ENCODE results near the gene COMMD1.
"Not testable (repeated sequence)": the region's sequence is repeated elsewhere in the genome, so short reads cannot be mapped to it uniquely, and the experiment has no call there.

COMMD1 gene

DNA sequence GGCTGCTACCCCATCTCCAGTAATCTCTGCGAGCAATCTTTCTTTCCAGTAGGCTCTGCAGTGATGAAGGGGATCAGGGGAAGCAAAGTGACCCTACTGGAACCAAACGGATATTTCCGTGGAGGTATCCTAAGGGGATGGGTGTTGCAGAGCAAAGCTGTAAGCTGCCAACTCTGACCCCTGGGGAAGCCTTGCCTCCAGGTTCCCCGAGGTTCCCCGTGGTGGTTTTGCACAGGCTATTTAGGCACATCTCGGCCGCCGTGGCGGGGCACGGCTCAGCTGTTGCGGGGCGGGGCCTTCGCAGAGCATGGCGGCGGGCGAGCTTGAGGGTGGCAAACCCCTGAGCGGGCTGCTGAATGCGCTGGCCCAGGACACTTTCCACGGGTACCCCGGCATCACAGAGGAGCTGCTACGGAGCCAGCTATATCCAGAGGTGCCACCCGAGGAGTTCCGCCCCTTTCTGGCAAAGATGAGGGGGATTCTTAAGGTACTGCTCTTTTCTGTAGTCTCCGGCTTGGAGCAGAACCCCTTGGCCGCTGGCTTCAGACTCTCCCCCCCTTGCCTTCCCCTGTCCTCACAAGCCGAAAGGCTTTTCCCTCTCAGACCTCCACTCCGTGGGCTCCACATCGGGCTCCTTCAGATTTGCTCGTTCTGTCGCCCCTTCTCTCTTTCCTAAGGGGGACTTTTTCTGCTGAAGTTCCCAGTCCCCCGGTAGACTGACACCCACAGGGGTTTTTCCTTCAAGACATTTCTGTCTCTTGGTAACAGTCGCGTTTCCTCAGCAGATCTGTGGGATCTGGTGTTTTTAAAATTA lies at the start of gene COMMD1:
Gene COMMD1, plus strand, starts transcription at position 303 of the 814 bp plus-strand sequence. Its CDS starts 5 bp downstream, at position 308.
- DNase-seq = peak; percentile 15

DNA sequence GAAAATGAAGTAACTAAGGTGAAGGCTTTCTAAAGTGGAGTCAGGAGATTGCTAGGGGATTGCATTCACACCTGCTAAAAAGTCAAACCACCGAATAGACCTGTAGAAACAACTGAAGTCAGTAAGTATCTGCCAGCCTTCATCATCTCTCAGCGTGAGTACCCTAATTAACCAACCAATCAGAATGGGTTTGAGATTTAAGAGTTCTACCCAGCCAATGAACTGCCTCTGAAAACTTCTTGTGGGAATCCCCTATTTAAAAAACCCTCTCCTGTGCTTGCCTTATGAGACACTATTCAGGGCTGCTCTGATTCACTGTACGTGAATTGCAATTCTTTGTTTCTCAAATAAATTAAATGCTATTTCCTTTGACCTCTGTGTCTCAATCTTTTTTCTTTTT lies 48.2 kb upstream of the COMMD1 start:
- no peak for DNase-seq

DNA sequence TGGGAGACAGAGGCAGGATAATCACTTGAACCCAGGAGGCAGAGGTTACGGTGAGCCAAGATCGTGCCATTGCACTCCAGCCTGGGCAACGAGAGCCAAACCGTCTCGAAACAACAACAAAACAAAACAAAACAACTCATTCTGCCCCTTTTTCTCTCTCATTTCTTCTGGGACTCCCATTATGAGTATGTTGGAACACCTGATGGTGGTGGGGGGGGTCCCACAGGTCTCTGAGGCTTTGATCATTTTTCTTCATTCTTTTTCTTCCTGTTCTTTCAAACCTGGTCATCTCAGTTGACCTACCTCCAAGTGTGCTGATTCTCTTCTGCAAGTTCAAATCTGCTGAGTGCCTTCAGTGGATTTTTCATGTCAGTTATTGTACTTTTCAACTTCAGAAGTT lies 43.4 kb upstream of the COMMD1 start:
- DNase-seq = no peak

DNA sequence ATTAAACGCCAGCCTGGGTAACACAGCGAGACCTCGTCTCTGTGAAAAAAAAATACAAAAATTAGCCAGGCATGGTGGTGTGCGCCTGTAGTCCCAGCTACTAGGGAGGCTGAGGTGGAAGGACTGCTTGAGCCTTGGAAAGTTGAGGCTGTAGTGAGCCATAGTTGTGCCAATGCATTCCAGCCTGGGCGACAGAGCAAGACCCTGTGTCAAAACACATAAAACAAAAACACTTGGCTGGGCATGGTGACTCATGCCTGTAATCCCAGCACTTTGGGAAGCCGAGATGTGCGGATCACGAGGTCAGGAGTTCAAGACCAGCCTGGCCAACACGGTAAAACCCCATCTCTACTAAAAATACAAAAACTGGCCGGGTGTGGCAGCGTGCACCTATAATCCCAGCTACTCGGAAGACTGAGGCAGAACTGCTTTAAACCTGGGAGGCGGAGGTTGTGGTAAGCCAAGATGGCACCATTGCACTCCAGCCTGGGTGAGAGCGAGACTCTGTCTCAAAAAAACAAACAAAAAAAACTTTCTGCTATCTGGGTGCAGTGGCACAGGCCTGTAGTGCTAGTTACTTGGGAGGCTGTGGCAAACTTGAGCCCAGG lies 38.9 kb upstream of the COMMD1 start:
- DNase-seq = not testable (repeated sequence)

DNA sequence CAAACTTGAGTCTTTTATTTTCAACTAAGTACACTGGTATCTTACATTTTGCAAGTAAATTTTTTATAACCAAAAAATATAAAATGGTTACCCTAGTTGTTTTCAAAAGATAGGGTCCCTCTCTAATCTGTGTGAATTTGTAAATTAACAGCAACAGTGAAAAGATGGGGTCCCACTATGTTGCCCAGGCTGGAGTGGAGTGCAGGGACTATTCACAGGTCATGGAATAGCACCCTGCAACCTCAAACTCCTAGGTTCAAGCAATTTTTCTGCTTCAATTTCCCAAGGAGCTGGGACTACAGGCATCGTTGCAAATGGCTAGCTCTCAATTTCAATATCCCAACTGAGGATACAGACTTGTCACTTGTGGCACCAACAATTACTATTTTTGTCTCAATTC lies 29.1 kb upstream of the COMMD1 start:
- DNase-seq = no peak

DNA sequence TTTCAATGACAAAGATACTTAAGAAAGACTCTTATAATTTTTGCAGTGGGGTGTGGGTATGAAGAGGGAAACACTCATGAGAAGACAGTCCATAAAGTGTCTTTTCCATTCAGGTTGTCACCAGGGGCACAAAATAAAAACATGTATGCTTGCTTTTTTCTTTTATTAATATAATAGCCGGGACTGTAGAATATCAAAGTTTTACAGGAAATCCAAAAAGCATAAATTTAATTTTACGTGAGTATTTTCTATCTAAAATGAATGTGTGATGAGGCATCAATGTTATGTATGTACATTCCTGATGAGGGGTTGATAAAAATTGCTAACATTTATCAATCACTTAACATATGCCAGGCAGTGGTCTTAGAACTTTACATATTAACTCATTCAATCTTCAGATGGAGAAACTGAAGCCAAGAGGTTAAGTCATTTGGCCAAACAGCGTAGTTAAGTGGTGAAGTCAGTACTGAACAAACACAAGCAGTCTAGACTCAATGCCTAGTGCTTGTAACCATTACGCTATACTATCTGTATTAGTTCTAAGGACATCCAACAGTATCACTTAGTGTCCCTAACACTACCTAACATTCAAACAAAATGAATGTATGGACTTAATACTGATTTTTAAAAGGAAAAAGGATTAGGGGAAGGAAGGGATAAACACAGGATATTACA lies 27.8 kb upstream of the COMMD1 start:
- no peak for DNase-seq

DNA sequence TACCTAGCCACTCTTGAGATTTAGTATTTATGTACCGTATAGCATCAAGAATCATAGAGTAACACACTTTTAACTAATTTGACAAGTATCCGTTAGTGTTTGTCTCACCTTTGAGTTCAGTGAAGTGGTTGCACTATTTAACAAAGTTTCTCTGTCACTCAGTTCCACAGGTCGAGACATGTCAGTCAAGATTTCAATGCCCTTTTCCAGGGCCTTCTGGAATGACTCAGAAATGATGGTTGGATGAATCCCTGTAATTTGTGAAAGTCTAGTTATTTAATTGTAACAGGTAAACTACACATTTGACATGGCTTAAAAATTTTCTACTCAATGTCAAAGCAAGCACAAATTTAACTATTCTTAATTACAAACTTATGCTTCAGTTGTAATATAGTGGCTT lies 26.7 kb upstream of the COMMD1 start:
- DNase-seq = no peak

DNA sequence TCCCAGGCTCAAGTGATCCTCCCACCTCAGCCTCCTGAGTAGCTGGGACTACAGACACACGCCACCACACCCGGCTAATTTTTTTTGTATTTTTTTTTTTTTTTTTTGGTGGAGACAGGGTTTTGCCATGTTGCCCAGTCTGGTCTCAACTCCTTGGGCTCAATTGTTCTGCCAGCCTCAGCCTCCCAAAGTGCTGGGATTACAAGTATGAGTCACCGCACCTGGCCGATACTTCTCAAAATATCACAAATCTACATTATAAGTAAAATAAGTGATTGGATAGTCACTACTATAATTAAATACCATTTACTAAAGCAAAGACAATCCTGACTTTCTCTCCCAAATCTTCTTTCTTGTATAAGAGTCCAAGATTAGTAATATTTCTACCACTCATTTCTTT lies 26.1 kb upstream of the COMMD1 start:
- DNase-seq = not testable (repeated sequence)

DNA sequence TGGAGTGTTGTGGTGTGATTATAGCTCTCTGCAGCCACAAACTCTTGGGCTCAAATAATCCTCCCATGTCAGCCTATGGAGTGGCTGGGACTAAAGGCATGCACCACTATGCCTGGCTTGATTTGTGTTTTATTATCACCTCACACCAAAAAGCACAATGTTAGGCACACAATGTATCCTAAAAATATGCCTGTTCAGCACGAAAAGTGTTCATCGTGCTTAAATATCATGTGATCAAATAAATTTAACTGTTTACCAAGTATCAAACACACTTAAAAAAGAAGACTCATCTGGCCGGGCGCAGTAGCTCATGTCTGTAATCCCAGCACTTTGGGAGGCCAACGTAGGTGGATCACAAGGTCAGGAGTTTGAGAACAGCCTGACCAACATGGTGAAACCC lies 22.6 kb upstream of the COMMD1 start:
- DNase-seq = no peak

DNA sequence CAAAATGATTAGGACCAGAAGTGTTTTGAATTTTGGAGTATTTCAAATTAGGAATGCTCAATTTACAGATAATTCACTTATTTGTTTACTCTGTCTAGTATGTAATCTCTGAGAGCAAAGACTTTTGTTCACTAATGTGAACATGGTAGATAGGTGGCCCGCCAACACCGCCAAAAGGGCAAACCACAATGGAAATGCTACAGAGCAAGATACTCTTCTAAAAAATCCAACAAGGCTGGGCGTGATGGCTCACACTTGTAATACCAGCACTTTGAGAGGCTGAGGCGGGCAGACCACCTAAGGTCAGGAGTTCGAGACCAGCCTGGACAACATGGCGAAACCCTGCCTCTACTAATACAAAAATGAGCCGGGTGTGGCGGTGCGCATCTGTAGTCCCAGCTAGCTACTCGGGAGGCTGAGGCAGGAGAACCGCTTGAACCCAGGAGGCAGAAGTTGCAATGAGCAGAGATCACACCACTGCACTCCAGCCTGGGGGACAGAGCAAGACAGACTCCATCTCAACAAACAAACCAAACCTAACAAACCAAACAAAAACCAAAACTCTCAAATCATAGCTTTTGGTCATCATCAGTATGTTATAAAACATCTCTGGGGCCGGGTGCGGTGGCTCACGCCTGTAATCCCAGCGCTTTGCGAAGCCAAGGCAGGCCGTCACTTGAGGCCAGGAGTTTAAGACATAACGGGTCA lies 19.4 kb upstream of the COMMD1 start:
- no peak for DNase-seq

DNA sequence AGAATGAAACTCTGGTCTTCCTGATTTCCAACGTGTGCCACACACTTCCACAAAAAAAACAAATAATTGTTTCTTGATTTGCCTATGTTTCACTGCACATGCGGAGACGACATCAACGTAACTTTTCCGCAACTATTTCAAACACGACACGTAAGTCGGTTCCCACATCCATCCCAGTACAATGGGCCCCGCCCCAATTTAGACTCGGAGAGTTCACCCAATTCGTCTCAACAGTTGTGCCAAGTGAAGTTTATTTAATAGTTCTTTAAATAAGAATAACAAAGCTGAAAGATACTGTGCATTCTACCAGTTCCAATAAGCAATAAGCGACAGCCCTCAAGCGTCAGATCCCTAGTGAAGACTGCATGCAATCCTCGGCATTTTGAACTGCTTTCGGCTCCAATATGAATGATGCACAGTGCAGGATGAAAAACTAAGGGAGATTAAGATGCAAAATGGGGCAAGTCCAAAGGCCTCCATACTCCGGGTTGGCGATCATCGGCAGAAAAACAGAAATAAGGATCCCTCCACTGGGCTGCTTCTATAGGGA lies 17.7 kb upstream of the COMMD1 start:
- no peak for DNase-seq

DNA sequence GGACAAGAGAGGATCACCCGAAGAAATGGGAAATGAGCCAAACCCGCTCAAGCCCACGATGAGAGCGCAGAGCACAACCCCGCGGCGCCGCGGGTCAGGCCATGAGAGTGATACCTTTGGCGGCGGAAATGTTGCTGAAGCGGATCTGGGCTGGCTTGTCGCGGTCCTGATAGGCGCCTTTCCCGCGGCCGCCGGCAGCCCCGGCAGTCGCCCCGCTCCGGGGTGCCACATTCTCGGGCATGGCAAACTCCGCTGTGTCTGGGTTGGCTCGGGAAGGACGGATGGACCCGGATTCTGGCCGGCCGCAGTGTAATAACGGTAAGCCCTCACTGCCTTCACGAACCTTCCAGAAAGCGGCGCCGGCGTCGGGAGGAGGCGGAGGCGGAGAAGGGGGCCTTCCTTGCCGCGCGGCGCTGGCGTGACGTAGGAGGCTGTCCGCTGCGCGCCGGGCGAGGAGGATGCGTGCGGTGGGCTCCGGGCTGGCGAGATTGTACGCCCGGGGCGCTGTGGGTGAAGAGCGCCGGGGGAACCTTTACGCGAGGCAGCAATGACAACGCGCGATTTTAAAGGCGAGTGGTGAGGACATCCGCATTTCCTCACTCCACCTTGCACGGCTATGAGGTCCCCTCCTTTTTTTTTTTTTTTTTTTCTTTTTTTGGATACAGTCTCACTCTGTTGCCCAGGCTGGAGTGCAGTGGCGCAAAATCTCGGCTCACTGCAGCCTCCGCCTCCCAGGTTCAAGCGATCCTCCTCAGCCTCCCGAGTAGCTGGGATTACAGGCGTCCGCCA lies 17.0 kb upstream of the COMMD1 start, which contains the start of gene CCT4:
Gene CCT4, minus strand, starts transcription at position 390 of the 789 bp plus-strand sequence. Its CDS starts 149 bp downstream, at position 241.
- peak; percentile 75 for DNase-seq

DNA sequence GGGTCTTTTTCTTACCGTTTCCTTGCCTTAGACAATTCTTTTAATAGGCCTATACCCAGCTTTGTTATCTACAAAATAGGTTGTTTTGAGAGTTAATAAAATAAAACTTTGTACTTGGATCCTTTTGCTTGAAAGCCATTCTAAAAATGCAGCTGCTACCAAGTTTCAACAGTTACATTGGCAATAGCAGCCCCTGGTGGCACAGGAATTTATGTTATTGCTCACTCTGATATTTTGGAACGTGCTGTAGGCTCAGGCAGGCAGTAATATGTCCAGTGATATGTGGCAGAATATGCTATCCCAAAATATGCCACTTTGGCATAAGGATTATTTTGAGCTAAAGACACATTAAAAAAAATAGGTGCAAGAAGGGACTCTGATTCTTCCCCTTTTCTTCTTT lies 6.7 kb upstream of the COMMD1 start:
- no peak for DNase-seq

DNA sequence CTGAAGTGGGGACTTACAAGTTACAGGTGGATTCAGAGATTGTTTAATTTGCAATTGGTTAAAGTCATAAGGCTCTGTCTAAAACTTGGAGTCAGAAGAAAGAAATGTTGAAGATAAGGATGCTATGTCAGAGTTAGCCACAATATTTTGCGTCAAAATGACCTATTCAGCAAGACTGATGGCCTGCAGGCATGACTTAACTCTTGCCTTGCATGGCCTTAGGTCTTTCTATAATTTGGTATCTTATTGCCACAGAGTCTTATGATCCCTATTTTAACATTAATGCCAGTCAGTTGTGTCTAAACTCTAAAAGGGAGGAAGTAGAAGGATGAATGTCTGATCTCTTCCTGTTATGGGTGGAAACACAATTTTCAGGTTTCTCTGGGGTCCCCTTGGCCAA lies 5.2 kb upstream of the COMMD1 start:
- DNase-seq = no peak

DNA sequence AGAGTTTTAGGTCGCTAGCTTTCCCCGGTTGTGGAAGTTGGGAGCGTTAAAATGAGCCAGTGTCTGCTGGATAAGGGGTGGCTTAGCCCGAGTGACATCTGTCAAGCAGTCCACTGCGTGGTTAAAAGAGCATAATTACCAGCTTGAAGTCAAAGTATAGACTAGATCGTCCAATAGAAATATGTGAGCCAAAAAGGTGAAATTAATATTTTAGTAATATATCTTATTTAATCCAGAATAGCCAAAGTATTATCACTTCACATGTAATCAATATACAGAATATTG lies 654 bp downstream of the COMMD1 start:
- no peak for DNase-seq

DNA sequence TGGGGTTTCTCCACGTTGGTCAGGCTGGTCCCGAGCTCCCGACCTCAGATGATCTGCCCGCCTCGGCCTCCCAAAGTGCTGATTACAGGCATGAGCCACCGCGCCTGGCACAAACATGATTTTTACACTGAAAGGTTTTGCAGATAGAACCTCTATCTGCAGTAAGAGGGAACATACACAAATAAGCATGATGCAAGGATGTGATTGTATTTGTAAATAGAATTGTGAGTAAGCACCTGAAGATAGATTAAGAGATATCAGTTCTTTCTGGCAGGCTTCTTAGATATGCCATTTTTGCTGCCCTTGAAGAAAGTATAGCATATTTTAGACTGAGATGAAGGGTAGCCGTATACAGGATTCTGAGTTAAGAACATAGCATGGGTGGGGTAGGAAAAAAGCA lies 3.6 kb downstream of the COMMD1 start:
- DNase-seq = no peak

DNA sequence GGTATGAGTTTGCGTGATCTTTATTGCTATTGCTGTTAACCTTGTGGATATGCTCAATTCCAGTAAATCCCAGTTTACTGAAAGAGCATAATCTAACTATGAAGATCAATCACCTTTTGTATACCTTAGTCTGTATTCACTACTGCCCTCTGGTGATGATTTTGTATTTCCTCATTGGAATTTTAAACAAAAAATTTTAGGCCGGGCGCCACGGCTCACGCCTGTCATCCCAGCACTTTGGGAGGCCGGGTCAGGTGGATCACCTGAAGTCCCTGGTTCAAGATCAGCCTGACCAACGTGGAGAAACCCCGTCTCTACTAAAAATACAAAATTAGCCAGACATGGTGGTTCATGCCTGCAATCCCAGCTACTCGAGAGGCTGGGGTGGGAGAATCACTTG lies 5.1 kb downstream of the COMMD1 start:
- no peak for DNase-seq

DNA sequence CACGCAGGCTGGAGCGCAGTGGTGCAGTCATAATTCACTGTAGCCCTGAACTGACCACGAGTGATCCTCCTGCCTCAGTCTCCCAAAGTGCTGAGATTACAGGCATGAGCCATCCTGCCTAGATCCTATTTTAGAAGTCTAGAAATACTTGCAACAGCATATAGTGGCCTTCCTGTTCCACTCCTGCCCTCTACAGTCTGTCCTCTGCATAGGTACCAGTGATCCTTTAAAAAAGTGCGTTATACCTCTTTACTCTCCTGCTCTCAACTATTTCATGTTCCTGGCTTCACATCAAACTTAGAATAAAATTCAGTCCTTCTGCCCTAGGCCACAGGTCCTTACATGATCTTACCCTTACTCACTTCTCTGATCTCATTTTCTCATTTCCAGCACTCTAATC lies 6.0 kb downstream of the COMMD1 start:
- DNase-seq = no peak

DNA sequence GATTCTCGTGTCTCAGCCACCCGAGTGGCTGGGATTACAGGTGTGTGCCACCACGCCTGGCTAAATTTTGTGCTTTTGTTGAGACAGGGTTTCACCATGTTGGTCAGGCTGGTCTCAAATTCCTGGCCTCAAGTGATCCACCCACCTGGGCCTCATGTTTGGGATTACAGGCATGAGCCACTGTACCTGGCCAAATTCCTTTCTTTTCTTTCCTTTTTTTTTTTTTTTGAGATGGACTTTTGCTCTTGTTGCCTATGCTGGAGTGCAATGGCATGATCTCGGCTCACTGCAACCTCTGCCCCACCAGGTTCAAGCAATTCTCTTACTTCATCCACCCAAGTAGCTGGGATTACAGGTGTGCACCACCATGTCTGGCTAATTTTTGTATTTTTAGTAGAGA lies 9.3 kb downstream of the COMMD1 start:
- not testable (repeated sequence) for DNase-seq

DNA sequence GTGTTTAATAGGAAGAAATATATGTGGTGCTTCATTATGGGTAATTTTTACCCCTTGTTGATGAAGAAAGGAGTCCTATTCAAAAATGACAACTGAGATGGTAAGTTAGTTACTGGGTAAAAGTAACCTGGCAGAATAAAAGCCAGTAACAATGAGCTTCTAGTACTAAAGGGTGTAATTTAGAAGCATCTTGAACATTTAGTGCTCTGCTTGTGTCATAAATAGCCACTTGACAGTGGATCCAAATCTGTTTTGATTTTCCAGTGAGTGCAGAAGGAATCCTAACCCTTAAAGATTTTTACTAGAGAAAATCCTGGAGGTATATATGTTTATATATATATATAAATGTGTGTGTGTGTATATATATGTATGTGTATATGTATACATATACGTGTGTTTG lies 15.1 kb downstream of the COMMD1 start:
- DNase-seq = no peak

DNA sequence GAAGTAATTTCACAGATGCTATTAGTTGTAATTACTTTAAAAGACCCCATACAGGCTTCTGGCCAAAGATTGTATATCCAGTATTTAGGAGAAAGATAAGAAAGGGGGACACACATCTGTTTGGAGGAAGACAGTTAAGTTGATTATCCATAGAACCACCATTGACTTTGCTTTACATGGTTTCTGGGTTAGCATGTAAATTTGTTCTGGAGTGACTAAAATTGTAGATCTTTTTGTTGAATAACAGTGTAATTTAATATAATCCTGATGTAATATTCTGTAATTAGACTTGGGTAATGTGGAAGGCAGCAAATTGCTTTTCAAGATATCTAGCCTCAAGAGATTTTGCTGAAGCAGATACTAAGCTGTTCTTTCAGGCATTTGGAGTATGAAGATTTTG lies 17.2 kb downstream of the COMMD1 start:
- no peak for DNase-seq

DNA sequence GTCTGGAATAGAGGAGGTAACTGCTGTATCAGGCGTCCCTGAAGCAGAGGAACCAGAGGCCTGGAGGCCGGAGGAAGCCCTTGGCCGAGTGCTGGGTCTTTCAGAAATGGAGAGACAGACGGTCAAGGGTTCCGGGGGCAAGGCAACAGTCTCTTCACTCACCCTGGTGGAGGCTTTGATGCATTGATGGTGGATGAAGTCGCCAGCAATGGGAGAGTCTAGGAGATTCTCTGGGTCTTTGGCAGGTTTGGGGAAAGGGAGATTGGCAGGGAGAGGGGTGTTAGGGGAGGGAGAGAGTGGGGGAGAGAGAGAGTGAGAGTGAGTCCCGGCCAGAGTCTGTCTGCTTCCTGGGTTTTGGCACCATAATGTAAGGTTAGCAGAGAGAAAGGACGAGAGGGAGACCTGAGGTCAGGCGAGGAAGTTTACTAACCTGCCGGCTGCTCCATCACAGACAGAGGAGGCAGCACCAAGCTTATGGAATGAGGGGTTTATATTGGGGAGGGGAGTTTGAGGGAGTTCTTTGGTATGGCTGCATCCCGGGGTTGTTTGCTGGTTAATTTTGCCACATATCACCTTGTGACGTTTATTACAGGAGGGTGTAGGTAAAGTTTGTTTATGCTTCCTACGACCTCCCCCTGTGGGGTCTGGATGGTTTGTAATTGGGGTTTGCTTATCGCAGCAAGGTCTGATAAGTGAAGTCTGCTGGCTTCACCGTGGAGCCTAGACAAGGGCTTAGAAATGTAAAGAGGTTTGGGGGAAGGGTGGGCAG lies 19.6 kb downstream of the COMMD1 start:
- DNase-seq = no peak

All from DMS79 (cell line).